Mucosa of descending colon (tissue), 3 donors: ENCODE measurements around the gene NUDT21. TPM values are rescaled to one million over a fixed set of nuclear protein-coding genes. Genes with fewer than 3 reads are reported as not detected.

Experiments
- ATAC-seq: fragments of 200-7000 bp; cut with Tn5 transposase; one replicate; pipeline ENCODE4 v1.9.1; 2020; ENCODE audit warnings: mild to moderate bottlenecking, moderate library complexity
- DNase-seq, 3 donors: peaks; one replicate each; pipeline ENCODE4 v3.0.0-alpha.2; 2020
- H3K36me3 ChIP-seq: fragments of 200-600 bp; one replicate; pipeline ENCODE4 v1.8.0; 2021; ENCODE audit warnings: low read depth, mild to moderate bottlenecking
- H3K4me1 ChIP-seq: fragments of 200-600 bp; one replicate; pipeline ENCODE4 v1.8.0; 2021; ENCODE audit warnings: low read depth, mild to moderate bottlenecking
- H3K4me3 ChIP-seq: fragments of 200-600 bp; one replicate; pipeline ENCODE4 v1.8.0; 2021; ENCODE audit warnings: mild to moderate bottlenecking
- H3K9me3 ChIP-seq: fragments of 200-600 bp; one replicate; pipeline ENCODE4 v1.8.0; 2021; ENCODE audit warnings: mild to moderate bottlenecking
- intact Hi-C, 2 donors: fragments of 100-400 bp; cut with DNase I in 1 of 2; cut with micrococcal nuclease in 1 of 2; formaldehyde crosslinking; loops; one replicate each; pipeline versions ENCODE4 v1.11.0 to v1.11.1; 2022; cut with DNase I, micrococcal nuclease
- total RNA-seq, 3 donors: library from RNA; stranded (reverse); fragmentation: NEBNext Ultra II Directional in 2 of 3; extraction: Animal tissue kit (Norgen Biotek cat#: 25700) in 2 of 3; gene quantifications; one replicate each; pipeline versions ENCODE4 v1.2.1 to v1.2.4, GENCODE V29; 2021 to 2023
- TF ChIP-seq, protein P1 (sequence below): fragments of 200-600 bp; IDR thresholded peaks from one replicate; pipeline ENCODE4 v1.8.0; 2022; ENCODE audit warnings: antibody characterized with exemption, mild to moderate bottlenecking
- donor health status: DM: no; HTN: no; CAD: no; lungs with moderate emphysema.
- donor health status: DM: no; HTN: no; CAD: no.
- donor health status: DM: no; HTN: yes; CAD: no.

The NUDT21 gene
- total RNA-seq, 3 donors from 2014 or later, result 64.4 to 94.2 (median 74.9) TPM

DNA sequence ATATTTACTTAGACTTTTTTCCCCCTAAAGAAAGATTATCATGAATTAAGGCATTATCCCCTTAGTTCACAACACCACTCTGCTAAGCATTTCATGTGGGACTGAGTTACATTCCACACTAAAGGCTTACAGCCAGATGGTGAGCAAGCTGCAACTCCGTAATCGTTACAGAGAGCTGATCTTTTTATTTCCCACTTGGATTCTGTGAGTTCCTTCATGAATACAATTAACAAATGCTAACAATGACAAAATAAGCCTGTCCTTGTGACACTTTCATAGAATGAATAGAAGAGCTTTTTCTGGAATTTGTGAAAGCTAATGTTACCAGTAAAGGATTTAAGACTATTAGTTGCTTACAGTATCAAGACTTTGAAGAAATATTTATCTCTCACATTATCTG is 9.0 kb upstream of the NUDT21 start:
- ATAC-seq (no peak), DNase-seq (no peak)
- TF ChIP-seq, protein P1, sequence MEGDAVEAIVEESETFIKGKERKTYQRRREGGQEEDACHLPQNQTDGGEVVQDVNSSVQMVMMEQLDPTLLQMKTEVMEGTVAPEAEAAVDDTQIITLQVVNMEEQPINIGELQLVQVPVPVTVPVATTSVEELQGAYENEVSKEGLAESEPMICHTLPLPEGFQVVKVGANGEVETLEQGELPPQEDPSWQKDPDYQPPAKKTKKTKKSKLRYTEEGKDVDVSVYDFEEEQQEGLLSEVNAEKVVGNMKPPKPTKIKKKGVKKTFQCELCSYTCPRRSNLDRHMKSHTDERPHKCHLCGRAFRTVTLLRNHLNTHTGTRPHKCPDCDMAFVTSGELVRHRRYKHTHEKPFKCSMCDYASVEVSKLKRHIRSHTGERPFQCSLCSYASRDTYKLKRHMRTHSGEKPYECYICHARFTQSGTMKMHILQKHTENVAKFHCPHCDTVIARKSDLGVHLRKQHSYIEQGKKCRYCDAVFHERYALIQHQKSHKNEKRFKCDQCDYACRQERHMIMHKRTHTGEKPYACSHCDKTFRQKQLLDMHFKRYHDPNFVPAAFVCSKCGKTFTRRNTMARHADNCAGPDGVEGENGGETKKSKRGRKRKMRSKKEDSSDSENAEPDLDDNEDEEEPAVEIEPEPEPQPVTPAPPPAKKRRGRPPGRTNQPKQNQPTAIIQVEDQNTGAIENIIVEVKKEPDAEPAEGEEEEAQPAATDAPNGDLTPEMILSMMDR, result no peak
- Histone ChIP-seq H3K4me3 (no peak overlapping the region), H3K36me3 (no peaks in the 10 kb centered on the region), H3K4me1 (no peaks in the 10 kb centered on the region), H3K9me3 (no peaks in the 10 kb centered on the region)
- intact Hi-C loops, result no loop called here

DNA sequence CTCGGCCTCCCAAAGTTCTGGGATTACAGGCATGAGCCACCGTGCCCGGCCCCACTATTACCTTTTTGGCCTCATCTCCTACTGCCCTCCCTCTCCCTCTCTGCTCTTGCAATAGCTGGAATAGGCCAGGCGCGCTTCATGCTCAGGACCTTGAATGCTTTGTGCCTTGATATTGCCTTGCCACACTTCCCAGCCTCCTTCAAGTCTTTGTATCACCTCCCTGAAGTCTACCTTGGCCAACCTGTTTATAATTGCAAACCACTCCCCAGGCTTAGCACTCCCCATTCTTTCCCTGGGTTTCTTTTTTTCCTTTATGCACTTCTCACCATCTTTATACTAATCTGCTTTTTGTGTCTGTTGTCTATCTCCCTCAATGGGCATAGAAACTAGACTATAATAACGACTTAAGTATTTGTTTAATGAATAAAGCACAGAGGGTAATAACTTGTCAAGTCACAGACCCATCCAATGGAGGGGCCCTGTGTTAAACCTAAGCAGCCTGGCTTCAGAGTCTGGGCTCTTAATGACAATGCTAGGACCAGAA is 6.9 kb upstream of the NUDT21 start:
- Histone ChIP-seq H3K9me3 (no peaks in the 10 kb centered on the region), H3K4me1 (peaks cover 3% of the 10 kb centered on the region), H3K4me3 (no peak overlapping the region), H3K36me3 (no peaks in the 10 kb centered on the region)
- no peak for DNase-seq
- ATAC-seq, result no peak
- TF ChIP-seq, protein P1, result no peak
- intact Hi-C loops, result no loop called here

DNA sequence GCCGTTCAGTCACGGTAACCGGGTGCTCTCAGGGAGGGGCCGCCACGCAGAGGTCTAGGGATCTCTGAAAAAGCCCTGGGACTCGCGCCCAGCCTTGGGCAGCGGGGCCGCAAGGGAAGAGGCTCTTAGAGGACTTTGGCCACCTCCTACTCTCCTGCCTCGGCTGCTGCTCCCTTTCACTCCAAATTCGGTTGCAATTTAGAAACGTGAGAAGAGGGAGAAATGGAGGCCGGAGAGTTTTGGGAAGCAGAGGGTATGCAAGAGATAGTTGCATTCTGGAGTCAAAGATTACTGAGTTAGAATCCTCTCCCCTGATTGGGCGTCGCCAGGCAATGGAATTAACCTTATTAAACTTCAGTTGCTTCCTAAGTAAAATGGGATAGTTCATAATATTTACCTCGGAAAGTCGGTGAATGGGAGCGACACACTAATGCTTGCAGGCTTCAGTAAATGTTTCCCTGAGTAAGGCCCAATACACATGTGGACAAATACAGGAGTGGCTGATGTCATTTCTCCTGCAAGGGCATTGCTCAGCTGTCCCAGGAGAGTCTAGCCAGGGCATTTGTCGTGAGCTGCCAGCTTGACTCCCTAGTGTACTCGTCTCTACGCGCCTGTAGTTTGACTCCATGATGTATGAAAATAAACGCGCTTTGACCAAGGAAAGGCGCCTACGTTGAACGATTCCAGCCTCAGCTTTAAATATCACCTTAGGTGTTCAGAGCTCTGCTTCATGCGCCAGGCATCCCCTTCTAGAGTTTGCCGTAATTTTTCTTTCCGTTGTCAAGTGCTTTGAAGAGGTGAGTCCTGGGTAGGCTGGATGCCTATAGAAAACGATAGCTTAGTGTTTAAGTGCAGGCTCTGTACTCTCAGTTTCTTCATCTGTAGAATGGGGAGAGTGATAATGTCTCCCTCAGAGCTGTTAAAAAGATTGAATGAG is 889 bp upstream of the NUDT21 start:
- peaks cover 29% of the 10 kb centered on the region for H3K4me1 ChIP-seq
- TF ChIP-seq, protein P1, result no peak
- DNase-seq (peak; percentile 31 to 54 (median 32)), ATAC-seq (peak; percentile 64)
- H3K36me3 ChIP-seq, result no peaks in the 10 kb centered on the region
- intact Hi-C loops, result no loop called here
- peak overlapping the region; percentile 42 for H3K4me3 ChIP-seq
- no peaks in the 10 kb centered on the region for H3K9me3 ChIP-seq

GRCh38 chr16:56450275-56450985 is 702 bp downstream of the NUDT21 start:
- no peak for DNase-seq
- peak; percentile 46 for ATAC-seq

GRCh38 chr16:56448005-56448404 is 3.1 kb downstream of the NUDT21 start:
- Histone ChIP-seq H3K36me3 (no peaks in the 10 kb centered on the region), H3K4me3 (no peak overlapping the region), H3K4me1 (peaks cover 25% of the 10 kb centered on the region), H3K9me3 (no peaks in the 10 kb centered on the region)
- ATAC-seq, result no peak
- no peak for DNase-seq
- TF ChIP-seq, protein P1, result no peak
- intact Hi-C loops, result no loop called here

More at GRCh38 chr16:56450275-56450985, 702 bp downstream of the NUDT21 start:
- H3K9me3 ChIP-seq, result no peaks in the 10 kb centered on the region
- H3K4me1 ChIP-seq, result peaks cover 29% of the 10 kb centered on the region
- intact Hi-C loops, result no loop called here
- TF ChIP-seq, protein P1, result no peak
- peak overlapping the region; percentile 42 for H3K4me3 ChIP-seq
- no peaks in the 10 kb centered on the region for H3K36me3 ChIP-seq
